Activated naive CD8-positive, alpha-beta T cell (primary cell): ENCODE results near the gene SCO2.
A peak's percentile ranks its signal among the peaks of the same experiment; 100 is the strongest.

Source experiments
- H3K27ac Mint-ChIP-seq: one replicate; pipeline ENCODE4 v1.8.0; 2021; ENCODE audit warnings: mixed read lengths
- H3K27me3 Mint-ChIP-seq: one replicate; pipeline ENCODE4 v1.8.0; 2021; ENCODE audit warnings: mixed read lengths
- H3K36me3 Mint-ChIP-seq: one replicate; pipeline ENCODE4 v1.8.0; 2021; ENCODE audit warnings: mixed read lengths
- H3K4me1 Mint-ChIP-seq: one replicate; pipeline ENCODE4 v1.8.0; 2021; ENCODE audit warnings: low read depth, mixed read lengths
- H3K4me3 Mint-ChIP-seq: one replicate; pipeline ENCODE4 v1.8.0; 2021; ENCODE audit warnings: mild to moderate bottlenecking, mixed read lengths
- H3K9me3 Mint-ChIP-seq: one replicate; pipeline ENCODE4 v1.8.0; 2021; ENCODE audit warnings: low read depth, mixed read lengths

Gene SCO2

GRCh38 chr22:50561401-50562358, 36.3 kb upstream of the SCO2 start:
- Mint-ChIP-seq H3K4me1 (peaks cover 13% of the 10 kb centered on the region), H3K4me3 (peak overlapping the region; percentile 61), H3K27me3 (no peaks in the 10 kb centered on the region), H3K36me3 (no peaks in the 10 kb centered on the region), H3K27ac (peak overlapping the region; percentile 50), H3K9me3 (no peaks in the 10 kb centered on the region)

- Mint-ChIP-seq H3K4me3 (no peak overlapping the region), H3K27me3 (no peaks in the 10 kb centered on the region), H3K36me3 (no peaks in the 10 kb centered on the region)
Measured at GRCh38 chr22:50560034-50560433, 34.6 kb upstream of the SCO2 start.

GRCh38 chr22:50556703-50557102, 31.3 kb upstream of the SCO2 start:
- Mint-ChIP-seq H3K9me3 (no peaks in the 10 kb centered on the region), H3K27ac (no peak overlapping the region), H3K4me3 (no peak overlapping the region), H3K27me3 (no peaks in the 10 kb centered on the region), H3K36me3 (no peaks in the 10 kb centered on the region), H3K4me1 (peaks cover 5% of the 10 kb centered on the region)

More at GRCh38 chr22:50560034-50560433, 34.6 kb upstream of the SCO2 start:
- Mint-ChIP-seq H3K27ac (no peak overlapping the region), H3K9me3 (no peaks in the 10 kb centered on the region), H3K4me1 (peaks cover 13% of the 10 kb centered on the region)

- H3K4me1 Mint-ChIP-seq = peaks cover 18% of the 10 kb centered on the region
- no peaks in the 10 kb centered on the region for H3K9me3 Mint-ChIP-seq
- H3K36me3 Mint-ChIP-seq = no peaks in the 10 kb centered on the region
- no peak overlapping the region for H3K27ac Mint-ChIP-seq
- no peaks in the 10 kb centered on the region for H3K27me3 Mint-ChIP-seq
- H3K4me3 Mint-ChIP-seq = no peak overlapping the region
Measured at GRCh38 chr22:50553310-50553709, 27.9 kb upstream of the SCO2 start.

GRCh38 chr22:50551160-50551752, 25.9 kb upstream of the SCO2 start:
- Mint-ChIP-seq H3K9me3 (no peaks in the 10 kb centered on the region), H3K27me3 (no peaks in the 10 kb centered on the region), H3K4me1 (peaks cover 21% of the 10 kb centered on the region), H3K36me3 (no peaks in the 10 kb centered on the region), H3K27ac (peak overlapping the region; percentile 41), H3K4me3 (peak overlapping the region; percentile 79)

- Mint-ChIP-seq H3K4me3 (peak overlapping the region; percentile 79), H3K27me3 (no peaks in the 10 kb centered on the region), H3K27ac (peak overlapping the region; percentile 75), H3K36me3 (no peaks in the 10 kb centered on the region), H3K4me1 (peaks cover 29% of the 10 kb centered on the region), H3K9me3 (no peaks in the 10 kb centered on the region)
Measured at GRCh38 chr22:50550395-50550794, 25.0 kb upstream of the SCO2 start.

- H3K4me1 Mint-ChIP-seq = peaks cover 40% of the 10 kb centered on the region
- peak overlapping the region; percentile 79 for H3K4me3 Mint-ChIP-seq
Measured at GRCh38 chr22:50548921-50549790, 23.8 kb upstream of the SCO2 start.

GRCh38 chr22:50548040-50548920, 22.9 kb upstream of the SCO2 start:
- no peaks in the 10 kb centered on the region for H3K9me3 Mint-ChIP-seq
- H3K27me3 Mint-ChIP-seq = no peaks in the 10 kb centered on the region
- H3K4me3 Mint-ChIP-seq = peak overlapping the region; percentile 75
- no peaks in the 10 kb centered on the region for H3K36me3 Mint-ChIP-seq
- H3K4me1 Mint-ChIP-seq = peaks cover 40% of the 10 kb centered on the region
- H3K27ac Mint-ChIP-seq = peak overlapping the region; percentile 64

More at GRCh38 chr22:50548921-50549790, 23.8 kb upstream of the SCO2 start:
- H3K27ac Mint-ChIP-seq = peak overlapping the region; percentile 86
- H3K27me3 Mint-ChIP-seq = no peaks in the 10 kb centered on the region
- H3K36me3 Mint-ChIP-seq = no peaks in the 10 kb centered on the region
- H3K9me3 Mint-ChIP-seq = no peaks in the 10 kb centered on the region

GRCh38 chr22:50547263-50547985, 22.0 kb upstream of the SCO2 start:
- Mint-ChIP-seq H3K4me1 (peaks cover 42% of the 10 kb centered on the region), H3K27ac (peak overlapping the region; percentile 79), H3K4me3 (peak overlapping the region; percentile 10), H3K9me3 (no peaks in the 10 kb centered on the region), H3K27me3 (no peaks in the 10 kb centered on the region), H3K36me3 (no peaks in the 10 kb centered on the region)

GRCh38 chr22:50546326-50547262, 21.2 kb upstream of the SCO2 start:
- Mint-ChIP-seq H3K27ac (peak overlapping the region; percentile 68), H3K4me3 (no peak overlapping the region), H3K27me3 (no peaks in the 10 kb centered on the region), H3K36me3 (no peaks in the 10 kb centered on the region), H3K4me1 (peaks cover 49% of the 10 kb centered on the region), H3K9me3 (no peaks in the 10 kb centered on the region)

GRCh38 chr22:50545522-50546325, 20.3 kb upstream of the SCO2 start, which contains the start of gene KLHDC7B:
Gene KLHDC7B (plus strand): TSS chr22:50545899. CDS start chr22:50546244, 345 bp downstream.
- H3K4me3 Mint-ChIP-seq = peak within 1 kb of the TSS; percentile 52
- peak within 1 kb of the TSS; percentile 81 for H3K27ac Mint-ChIP-seq
- no peaks in the 10 kb centered on the region for H3K9me3 Mint-ChIP-seq
- H3K36me3 Mint-ChIP-seq = no peaks in the 10 kb centered on the region
- H3K27me3 Mint-ChIP-seq = no peaks in the 10 kb centered on the region
- peaks cover 51% of the 10 kb centered on the region for H3K4me1 Mint-ChIP-seq

- Mint-ChIP-seq H3K36me3 (no peaks in the 10 kb centered on the region), H3K27ac (peak overlapping the region; percentile 81), H3K27me3 (no peaks in the 10 kb centered on the region), H3K9me3 (no peaks in the 10 kb centered on the region), H3K4me3 (peak overlapping the region; percentile 52), H3K4me1 (peaks cover 49% of the 10 kb centered on the region)
Measured at GRCh38 chr22:50544746-50545253, 19.4 kb upstream of the SCO2 start.
